ENCODE data around the gene VEPH1.

The VEPH1 gene

DNA sequence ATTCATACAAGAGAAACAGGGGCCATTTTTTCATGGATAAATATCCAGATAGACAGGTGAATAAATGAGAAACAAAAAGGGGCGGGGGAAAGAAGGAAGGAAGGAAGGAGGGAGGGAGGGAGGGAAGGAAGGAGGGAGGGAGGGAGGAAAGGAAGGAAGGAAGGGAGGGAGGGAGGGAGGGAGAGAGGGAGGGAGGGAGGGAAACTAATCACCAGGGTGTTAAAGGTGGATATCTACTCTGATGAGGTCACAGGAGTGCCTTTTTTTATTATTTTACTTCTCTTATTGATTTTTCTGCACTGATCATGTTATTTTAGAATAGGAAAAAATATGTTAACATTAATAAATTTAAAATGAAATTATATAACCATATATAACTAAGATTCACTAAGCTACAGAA is 10.4 kb upstream of the VEPH1 start:
- CTCF ChIA-PET: no interaction called here
- Mint-ChIP-seq H3K36me3 (no peaks in the 10 kb centered on the region), H3K27me3 (no peaks in the 10 kb centered on the region), H3K4me1 (no peaks in the 10 kb centered on the region), H3K27ac (no peak overlapping the region), H3K4me3 (no peak overlapping the region), H3K9me3 (no peaks in the 10 kb centered on the region)
- DNase-seq: no peak

DNA sequence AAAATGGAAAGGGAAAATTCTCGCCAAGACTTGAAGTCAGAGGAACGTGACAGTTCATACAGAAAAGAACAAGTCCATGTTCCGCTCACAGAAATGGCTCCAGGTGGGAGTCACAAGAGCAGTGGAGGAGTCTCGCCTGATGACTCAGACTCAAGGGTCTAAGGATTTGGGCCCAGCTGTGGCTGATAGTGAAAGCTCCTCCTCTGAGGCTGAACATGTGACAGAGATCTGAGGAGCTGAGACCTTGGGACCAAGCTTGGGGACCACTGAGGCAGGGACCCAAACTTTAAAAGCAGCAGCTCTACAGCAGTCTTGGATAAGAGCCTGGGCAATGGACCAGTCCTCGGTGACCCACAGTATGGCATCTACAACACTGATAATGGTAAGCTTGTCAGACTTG is 9.3 kb upstream of the VEPH1 start:
- CTCF ChIA-PET: no interaction called here
- no peaks in the 10 kb centered on the region for H3K4me1 Mint-ChIP-seq
- H3K36me3 Mint-ChIP-seq: no peaks in the 10 kb centered on the region
- H3K27me3 Mint-ChIP-seq: no peaks in the 10 kb centered on the region
- DNase-seq: no peak
- no peak overlapping the region for H3K4me3 Mint-ChIP-seq
- H3K9me3 Mint-ChIP-seq: no peaks in the 10 kb centered on the region
- no peak overlapping the region for H3K27ac Mint-ChIP-seq

DNA sequence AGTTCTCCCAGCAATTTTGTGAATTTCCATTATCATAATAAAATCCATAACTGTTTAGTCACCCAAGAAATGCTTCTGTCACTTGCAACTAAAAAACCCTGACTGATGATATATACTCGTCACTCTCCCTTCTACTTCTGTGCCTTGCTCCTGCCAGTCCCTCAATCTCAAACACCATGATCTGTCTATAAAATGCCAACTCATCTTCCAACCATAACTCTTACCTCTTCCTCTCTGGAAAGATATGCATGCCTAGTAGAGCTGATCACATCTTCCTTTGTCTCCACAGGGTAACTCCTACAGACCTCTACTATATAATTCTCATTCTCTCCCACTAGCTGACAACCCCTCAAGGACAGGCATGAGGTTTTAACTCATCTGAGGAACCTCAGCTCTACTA is 5.2 kb upstream of the VEPH1 start:
- H3K36me3 Mint-ChIP-seq: no peaks in the 10 kb centered on the region
- H3K27me3 Mint-ChIP-seq: no peaks in the 10 kb centered on the region
- H3K4me3 Mint-ChIP-seq: no peak overlapping the region
- H3K9me3 Mint-ChIP-seq: no peaks in the 10 kb centered on the region
- H3K27ac Mint-ChIP-seq: no peak overlapping the region
- H3K4me1 Mint-ChIP-seq: no peaks in the 10 kb centered on the region
- CTCF ChIA-PET: no interaction called here
- DNase-seq: no peak

DNA sequence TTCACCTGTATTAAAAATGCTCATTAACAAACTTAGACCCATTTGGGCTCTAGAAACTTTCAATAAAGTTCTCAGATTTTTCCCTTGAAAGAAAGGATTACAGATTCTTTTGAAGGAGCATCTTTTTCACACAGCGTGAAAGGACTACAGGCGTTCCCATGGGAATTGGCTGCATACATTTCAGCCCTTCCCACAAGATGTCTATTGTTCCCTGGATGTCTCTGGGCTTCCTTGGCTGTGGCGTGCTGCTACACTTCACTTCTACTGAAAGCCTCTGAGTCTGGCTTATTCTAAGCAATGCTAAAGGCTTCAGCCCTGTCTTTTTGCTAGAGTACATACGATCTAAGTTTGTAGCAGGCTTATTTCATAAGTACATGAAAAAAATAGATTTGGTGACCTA is 1.4 kb downstream of the VEPH1 start:
- Mint-ChIP-seq H3K27ac (no peak overlapping the region), H3K4me1 (no peaks in the 10 kb centered on the region), H3K36me3 (no peaks in the 10 kb centered on the region), H3K9me3 (no peaks in the 10 kb centered on the region), H3K27me3 (peaks cover 24% of the 10 kb centered on the region), H3K4me3 (no peak overlapping the region)
- CTCF ChIA-PET: no interaction called here
- no peak for DNase-seq

DNA sequence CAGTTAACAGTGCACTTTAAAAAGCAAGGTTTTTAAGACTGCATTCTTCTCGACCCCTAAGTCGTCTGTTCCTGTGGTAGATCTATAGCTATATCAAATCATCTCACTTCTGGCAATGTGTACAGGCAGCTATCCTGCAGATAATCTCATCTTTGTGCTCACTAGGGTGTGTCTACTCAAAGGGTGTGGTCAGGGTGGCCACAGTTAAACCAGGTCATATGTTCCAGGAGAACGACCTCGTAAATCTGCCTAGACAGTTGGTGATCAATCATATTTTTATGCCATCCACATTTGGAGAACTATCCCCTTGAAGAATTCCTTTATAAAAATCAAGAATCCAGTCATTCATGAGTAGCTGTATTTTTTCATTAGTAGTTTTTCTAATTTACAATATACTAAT is 3.0 kb downstream of the VEPH1 start:
- CTCF ChIA-PET: no interaction called here
- Mint-ChIP-seq H3K4me1 (no peaks in the 10 kb centered on the region), H3K4me3 (no peak overlapping the region), H3K36me3 (no peaks in the 10 kb centered on the region), H3K27me3 (peaks cover 26% of the 10 kb centered on the region), H3K27ac (no peak overlapping the region), H3K9me3 (no peaks in the 10 kb centered on the region)
- no peak for DNase-seq

DNA sequence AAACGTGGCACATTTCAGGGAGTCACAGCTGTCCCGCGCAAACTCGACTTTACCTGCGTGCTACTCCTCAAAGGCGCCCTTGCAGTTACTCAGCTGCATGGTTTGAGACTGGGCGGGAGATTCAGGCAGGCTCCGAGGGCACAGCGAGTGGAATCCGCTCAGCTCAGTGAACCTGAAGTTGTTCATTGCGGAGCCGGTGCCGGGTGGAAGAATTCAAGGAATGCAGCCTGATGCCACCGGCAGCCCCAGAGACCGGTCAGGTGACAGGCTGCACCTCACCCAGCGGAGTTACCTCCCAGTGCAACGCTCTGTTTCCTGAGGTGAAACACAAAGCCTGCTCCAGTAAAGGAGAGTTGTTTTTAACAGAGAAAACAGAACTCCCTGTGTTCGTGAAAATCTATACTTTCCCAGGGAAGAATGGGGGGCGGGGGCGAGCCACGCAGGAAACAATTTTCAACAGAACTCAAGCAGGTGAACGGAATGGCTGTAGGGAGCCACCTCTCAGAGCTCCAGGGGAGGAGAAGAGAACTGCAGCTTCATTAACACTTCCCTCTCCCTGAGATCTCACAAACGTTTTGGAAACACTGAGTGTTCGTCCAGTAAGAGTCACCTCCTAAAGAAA is 3.8 kb downstream of the VEPH1 start:
- Mint-ChIP-seq H3K36me3 (no peaks in the 10 kb centered on the region), H3K4me1 (no peaks in the 10 kb centered on the region), H3K9me3 (no peaks in the 10 kb centered on the region), H3K27me3 (peaks cover 30% of the 10 kb centered on the region), H3K27ac (no peak overlapping the region), H3K4me3 (no peak overlapping the region)
- no peak for DNase-seq
- CTCF ChIA-PET: no interaction called here

DNA sequence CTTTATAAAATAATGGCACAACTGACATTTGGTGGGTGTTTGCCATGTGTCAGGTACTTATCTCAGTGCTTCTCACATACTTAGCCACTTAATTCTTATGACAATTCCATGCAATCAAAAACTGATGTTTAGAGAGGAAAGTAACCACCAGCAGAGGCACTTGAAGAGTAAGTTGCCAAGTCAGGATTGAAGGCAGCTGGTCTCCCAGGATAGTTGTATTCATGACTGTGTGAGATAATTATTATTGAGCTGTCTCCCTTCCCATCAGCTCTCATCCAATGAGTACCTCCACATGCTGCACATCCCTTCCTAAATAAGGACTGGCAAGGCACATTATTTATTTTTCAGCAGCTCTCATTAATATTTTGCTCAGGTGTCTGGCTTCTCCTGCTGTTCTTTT is 4.8 kb downstream of the VEPH1 start:
- no peaks in the 10 kb centered on the region for H3K9me3 Mint-ChIP-seq
- H3K27ac Mint-ChIP-seq: no peak overlapping the region
- no peak for DNase-seq
- H3K36me3 Mint-ChIP-seq: no peaks in the 10 kb centered on the region
- H3K4me1 Mint-ChIP-seq: no peaks in the 10 kb centered on the region
- no peak overlapping the region for H3K4me3 Mint-ChIP-seq
- CTCF ChIA-PET: no interaction called here
- peaks cover 30% of the 10 kb centered on the region for H3K27me3 Mint-ChIP-seq

DNA sequence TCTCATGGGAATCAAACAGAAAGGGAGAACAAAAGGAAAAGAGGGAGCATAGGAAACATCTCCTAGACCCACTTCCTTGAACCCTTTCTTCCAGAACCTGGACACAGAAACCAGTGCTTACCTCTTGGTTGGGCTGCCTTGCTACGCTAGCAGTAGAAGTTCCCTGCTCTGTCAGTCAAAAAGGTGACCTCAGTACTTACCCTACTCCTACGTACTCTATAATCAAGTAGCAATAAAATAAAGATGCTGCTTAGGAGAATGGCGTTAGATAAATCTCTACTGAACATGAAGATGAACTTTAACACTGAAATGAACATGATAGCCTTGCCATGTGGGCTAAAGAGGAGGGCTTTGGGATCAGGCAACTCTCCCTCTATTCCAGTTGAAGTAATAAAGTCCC is 7.4 kb downstream of the VEPH1 start:
- H3K4me1 Mint-ChIP-seq: no peaks in the 10 kb centered on the region
- DNase-seq: no peak
- H3K9me3 Mint-ChIP-seq: no peaks in the 10 kb centered on the region
- H3K27ac Mint-ChIP-seq: no peak overlapping the region
- no peak overlapping the region for H3K4me3 Mint-ChIP-seq
- H3K36me3 Mint-ChIP-seq: no peaks in the 10 kb centered on the region
- peaks cover 26% of the 10 kb centered on the region for H3K27me3 Mint-ChIP-seq
- CTCF ChIA-PET: no interaction called here

DNA sequence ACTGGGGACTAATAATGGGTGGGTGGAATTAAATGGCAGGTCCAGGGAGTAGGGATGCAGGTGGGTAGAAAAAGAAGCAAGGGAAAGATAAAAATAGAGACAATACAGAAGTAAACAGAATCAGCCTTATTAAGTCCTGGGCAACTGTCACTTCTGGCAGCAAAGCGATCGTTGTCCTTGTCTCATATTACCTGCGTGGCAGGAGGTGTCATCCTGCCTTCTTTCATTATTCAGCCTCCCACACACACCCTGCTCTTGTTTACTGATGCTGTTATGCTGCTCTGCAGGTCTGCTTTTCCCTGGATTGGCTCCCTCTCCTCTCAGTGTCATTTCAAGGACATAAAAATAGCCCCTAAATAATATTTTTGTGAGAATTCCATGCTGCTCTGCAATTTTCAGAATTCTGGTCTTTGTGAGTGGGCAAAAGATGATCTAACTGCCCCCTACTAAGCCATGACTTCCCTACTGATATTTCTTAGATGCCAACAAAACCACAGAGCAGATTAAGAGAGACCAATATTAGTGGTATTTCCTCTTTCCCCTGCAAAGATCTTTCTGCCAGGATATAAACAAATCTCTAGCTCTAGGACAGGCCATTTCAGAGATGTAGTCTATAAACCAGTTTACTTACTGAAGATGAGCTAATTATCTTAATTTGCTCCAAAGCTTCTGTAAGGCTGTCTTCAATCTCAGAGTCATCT is 8.5 kb downstream of the VEPH1 start:
- H3K4me1 Mint-ChIP-seq: no peaks in the 10 kb centered on the region
- no peak for DNase-seq
- H3K9me3 Mint-ChIP-seq: no peaks in the 10 kb centered on the region
- no peak overlapping the region for H3K27ac Mint-ChIP-seq
- CTCF ChIA-PET: no interaction called here
- H3K27me3 Mint-ChIP-seq: peaks cover 20% of the 10 kb centered on the region
- no peak overlapping the region for H3K4me3 Mint-ChIP-seq
- no peaks in the 10 kb centered on the region for H3K36me3 Mint-ChIP-seq

DNA sequence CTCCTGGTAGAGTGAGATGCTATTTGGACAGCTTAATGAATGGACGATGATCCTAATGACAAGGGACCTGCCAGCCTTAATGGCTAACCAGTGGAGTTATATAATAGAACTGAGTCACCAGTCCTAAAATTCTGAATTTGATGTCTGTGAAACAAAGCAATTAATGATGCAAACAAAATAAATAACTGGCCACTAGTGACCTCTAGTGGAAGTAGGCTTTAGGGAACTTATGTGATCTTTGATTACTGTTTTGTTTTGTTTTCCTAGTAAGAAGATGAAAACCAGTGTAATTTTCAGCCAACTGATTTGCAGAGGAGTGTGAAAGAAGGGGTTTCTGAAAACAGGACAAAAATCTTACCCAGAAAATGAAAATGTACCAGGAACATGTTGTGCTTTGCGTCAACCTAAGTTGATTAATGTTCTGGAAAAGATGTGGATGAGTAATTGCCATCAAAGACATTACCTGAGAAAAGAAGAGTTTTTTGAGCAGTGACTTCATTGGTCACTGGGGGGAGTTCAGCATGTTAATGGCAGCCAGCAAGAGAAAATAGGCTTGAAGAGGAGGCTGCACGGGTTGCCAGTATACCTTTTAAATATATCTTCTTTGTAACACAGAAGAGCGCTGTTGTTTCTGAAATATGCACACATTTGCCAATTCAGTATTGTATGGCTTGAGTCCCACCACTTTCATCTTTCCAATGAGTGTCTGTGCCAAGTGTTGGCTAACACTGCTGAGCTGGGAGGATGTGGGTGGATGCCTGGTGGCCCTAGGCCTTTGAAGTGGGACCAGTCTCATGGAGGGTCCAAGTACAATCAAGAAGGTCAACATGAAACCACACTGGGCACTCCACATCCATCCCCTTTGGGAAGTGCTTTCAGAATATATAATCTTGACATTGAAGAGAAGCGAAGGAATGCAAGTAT is 9.3 kb downstream of the VEPH1 start:
- no peak for DNase-seq
- H3K27me3 Mint-ChIP-seq: peaks cover 17% of the 10 kb centered on the region
- H3K4me3 Mint-ChIP-seq: no peak overlapping the region
- CTCF ChIA-PET: interaction anchor here (1.2 kb wide), 1 partner anchor 284 kb away, joined by 3 read pairs; no protein-coding TSS in a partner anchor
- H3K27ac Mint-ChIP-seq: no peak overlapping the region
- H3K9me3 Mint-ChIP-seq: no peaks in the 10 kb centered on the region
- H3K4me1 Mint-ChIP-seq: no peaks in the 10 kb centered on the region
- no peaks in the 10 kb centered on the region for H3K36me3 Mint-ChIP-seq

DNA sequence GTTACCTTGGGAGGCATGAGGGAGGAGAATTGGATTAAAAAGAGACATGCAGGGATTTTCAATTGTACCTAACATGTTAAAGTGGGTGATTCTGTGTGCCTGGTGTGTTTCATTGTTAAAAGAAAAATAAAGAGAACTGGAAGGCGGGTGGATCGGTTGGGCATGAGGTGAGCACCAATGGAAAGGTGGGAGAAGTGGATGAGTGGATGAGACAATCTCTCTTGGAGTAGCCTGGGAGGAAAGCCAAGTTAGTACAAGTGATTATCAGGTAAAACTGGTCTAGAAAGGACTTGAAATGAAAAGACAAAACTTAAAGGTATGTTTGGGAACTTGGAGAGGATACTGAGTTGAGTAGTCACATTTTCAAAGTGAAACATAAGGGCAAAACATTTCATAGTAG is 12.1 kb downstream of the VEPH1 start:
- Mint-ChIP-seq H3K4me3 (no peak overlapping the region), H3K36me3 (no peaks in the 10 kb centered on the region), H3K9me3 (no peaks in the 10 kb centered on the region), H3K27ac (no peak overlapping the region), H3K4me1 (no peaks in the 10 kb centered on the region), H3K27me3 (peaks cover 20% of the 10 kb centered on the region)
- CTCF ChIA-PET: no interaction called here
- DNase-seq: no peak

DNA sequence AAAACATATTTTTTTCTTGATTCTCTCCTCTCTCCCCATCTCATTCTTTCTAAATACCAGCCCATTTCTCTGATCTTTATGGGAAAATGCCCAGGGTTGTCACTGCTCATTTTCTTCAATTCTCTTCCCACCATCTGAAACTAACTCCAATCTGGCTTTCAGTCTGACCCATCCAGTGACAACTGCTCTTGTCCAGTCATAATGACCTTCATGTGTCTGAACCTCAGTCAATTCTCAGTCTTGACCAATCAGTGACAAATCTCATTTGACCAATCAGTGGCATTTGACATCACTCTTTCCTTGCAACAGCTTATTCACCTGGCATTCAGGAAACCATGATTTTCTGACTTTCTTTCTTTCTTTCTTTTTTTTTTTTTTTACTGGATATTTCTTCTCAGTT is 15.1 kb downstream of the VEPH1 start:
- Mint-ChIP-seq H3K27ac (no peak overlapping the region), H3K4me1 (no peaks in the 10 kb centered on the region), H3K27me3 (peaks cover 14% of the 10 kb centered on the region), H3K36me3 (no peaks in the 10 kb centered on the region), H3K9me3 (no peaks in the 10 kb centered on the region), H3K4me3 (no peak overlapping the region)
- CTCF ChIA-PET: no interaction called here
- no peak for DNase-seq

DNA sequence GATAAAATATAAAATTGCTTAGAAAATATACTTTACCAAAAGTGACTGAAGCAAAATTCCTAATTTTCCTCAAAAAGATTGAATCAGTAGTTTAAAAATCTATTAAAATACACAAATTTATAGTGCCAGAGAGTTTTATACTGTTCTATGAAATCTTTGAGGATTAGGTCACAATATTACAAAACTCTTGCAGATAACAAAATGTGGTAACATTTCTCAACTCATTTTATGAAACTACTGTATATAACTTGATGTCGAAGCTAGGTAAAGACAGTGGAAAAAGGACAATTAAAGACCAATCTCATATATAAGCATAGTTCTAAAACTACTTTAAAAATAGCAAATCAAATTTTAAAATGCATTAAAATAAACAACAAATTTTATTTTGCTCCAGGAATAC is 15.9 kb downstream of the VEPH1 start:
- DNase-seq: no peak
- Mint-ChIP-seq H3K4me3 (no peak overlapping the region), H3K27me3 (peaks cover 14% of the 10 kb centered on the region), H3K27ac (no peak overlapping the region), H3K36me3 (no peaks in the 10 kb centered on the region), H3K9me3 (no peaks in the 10 kb centered on the region), H3K4me1 (no peaks in the 10 kb centered on the region)
- CTCF ChIA-PET: no interaction called here

DNA sequence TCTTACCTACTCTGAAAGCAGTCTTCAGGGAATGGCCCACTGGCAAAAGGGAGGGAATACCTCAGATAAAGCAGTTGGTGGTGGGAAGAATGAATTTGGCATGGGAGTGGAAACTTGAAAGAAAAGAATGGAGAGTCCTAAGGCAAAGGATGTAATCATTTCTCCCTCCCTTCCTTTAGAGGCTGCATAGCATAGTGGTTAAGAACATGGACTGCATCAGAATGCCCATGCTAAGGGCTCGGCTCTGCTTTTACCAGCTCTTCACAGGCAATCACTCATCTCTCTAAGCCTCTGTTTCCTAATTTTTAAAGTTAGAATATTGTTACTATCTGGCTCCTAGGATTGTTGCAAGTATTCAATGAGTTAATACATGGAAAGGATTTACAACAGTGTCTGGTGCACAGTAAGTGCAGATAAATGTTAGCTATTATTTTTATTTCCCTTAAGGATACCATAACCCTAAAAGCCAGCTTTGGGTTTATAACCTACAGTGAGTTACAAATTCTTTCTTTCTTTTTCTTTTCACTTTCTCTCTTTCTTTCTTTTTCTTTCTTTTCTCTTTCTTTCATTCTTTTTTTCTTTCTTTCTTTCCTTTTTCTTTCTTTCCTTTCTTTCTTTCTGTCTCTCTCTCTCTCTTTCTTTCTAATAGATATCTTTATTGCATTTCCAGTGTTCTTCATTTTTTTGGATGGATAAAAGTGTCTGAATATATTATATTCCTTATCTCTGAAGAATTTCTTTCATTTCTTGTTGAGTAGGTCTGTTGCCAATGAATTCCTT is 23.6 kb downstream of the VEPH1 start:
- no peaks in the 10 kb centered on the region for H3K36me3 Mint-ChIP-seq
- peaks cover 7% of the 10 kb centered on the region for H3K27me3 Mint-ChIP-seq
- CTCF ChIA-PET: no interaction called here
- no peaks in the 10 kb centered on the region for H3K9me3 Mint-ChIP-seq
- H3K4me3 Mint-ChIP-seq: no peak overlapping the region
- H3K4me1 Mint-ChIP-seq: no peaks in the 10 kb centered on the region
- H3K27ac Mint-ChIP-seq: no peak overlapping the region
- DNase-seq: no peak
